C4-2B (cell line): ENCODE measurements around the gene ADAMTSL1.

ENCODE experiments used
- ZFX ChIP-seq: fragments of 450-650 bp; IDR thresholded peaks from 2 replicates; pipeline ENCODE4 v1.6.1; 2017
- TF ChIP-seq, protein P1 (sequence below): fragments of 450-650 bp; conservative IDR thresholded peaks from 2 replicates; pipeline ENCODE4 v1.5.1; 2017; ENCODE audit warnings: mild to moderate bottlenecking

DNA sequence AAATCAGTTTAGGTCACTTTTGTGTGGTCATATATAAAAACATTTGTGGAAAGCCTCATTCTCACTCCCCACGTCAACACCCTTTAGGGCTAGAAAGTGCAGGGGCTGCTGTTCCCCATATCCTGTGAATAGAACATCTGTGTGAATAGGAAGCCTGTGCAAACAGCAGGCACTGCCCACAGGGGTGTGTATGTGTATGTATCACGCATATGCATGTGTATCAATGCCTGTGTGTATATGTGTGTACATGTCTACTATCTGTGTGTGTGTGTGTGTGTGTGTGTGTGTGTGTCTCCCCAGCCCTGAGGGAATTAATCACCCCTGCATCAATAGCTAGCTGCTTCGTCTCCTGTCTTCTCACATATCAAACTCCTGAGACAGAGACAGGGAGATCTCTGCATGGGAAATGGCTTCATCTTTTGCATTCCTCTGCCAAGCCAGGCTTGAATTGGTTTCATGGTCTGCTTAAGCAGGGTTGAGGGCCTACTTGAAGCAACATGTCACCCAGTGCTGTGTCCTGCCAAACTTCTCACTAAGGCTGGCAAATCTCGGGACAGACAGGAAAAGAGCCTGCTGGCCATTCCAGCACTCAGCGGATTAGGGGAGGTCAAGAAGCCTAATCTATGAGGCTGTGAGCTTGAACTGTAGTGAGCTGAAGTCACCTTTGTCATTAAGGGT is 265.8 kb downstream of the ADAMTSL1 start:
- TF ChIP-seq, protein P1, sequence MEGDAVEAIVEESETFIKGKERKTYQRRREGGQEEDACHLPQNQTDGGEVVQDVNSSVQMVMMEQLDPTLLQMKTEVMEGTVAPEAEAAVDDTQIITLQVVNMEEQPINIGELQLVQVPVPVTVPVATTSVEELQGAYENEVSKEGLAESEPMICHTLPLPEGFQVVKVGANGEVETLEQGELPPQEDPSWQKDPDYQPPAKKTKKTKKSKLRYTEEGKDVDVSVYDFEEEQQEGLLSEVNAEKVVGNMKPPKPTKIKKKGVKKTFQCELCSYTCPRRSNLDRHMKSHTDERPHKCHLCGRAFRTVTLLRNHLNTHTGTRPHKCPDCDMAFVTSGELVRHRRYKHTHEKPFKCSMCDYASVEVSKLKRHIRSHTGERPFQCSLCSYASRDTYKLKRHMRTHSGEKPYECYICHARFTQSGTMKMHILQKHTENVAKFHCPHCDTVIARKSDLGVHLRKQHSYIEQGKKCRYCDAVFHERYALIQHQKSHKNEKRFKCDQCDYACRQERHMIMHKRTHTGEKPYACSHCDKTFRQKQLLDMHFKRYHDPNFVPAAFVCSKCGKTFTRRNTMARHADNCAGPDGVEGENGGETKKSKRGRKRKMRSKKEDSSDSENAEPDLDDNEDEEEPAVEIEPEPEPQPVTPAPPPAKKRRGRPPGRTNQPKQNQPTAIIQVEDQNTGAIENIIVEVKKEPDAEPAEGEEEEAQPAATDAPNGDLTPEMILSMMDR = no peak
- TF ChIP-seq ZFX = no peak
